GM18517 (cell line): ENCODE measurements around the gene MAS1L.

ENCODE experiments used
- ATAC-seq: cut with Tn5 transposase; IDR thresholded peaks from one replicate; pipeline ENCODE4 v1.9.1; 2021; ENCODE audit warnings: mild to moderate bottlenecking, moderate library complexity; ENCODE audit not compliant: unreplicated experiment

Gene MAS1L, protein sequence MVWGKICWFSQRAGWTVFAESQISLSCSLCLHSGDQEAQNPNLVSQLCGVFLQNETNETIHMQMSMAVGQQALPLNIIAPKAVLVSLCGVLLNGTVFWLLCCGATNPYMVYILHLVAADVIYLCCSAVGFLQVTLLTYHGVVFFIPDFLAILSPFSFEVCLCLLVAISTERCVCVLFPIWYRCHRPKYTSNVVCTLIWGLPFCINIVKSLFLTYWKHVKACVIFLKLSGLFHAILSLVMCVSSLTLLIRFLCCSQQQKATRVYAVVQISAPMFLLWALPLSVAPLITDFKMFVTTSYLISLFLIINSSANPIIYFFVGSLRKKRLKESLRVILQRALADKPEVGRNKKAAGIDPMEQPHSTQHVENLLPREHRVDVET

DNA sequence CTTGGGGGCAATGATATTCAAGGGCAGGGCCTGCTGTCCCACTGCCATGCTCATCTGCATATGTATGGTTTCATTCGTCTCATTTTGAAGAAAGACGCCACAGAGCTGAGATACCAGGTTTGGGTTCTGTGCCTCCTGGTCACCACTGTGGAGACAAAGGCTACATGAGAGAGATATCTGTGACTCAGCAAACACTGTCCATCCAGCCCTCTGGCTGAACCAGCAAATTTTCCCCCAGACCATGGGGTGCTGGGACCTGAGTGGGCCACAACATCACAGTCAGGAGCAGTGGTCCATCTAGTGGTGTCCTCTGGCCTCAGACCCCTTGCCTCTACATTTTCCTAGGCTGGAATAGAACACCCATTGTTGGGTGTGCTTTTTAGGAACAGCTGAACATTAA lies at the start of gene MAS1L:
MAS1L (minus strand) TSS at position 297 of the 400 bp plus-strand sequence; CDS start at position 243, 54 bp downstream.
- ATAC-seq, result no peak

DNA sequence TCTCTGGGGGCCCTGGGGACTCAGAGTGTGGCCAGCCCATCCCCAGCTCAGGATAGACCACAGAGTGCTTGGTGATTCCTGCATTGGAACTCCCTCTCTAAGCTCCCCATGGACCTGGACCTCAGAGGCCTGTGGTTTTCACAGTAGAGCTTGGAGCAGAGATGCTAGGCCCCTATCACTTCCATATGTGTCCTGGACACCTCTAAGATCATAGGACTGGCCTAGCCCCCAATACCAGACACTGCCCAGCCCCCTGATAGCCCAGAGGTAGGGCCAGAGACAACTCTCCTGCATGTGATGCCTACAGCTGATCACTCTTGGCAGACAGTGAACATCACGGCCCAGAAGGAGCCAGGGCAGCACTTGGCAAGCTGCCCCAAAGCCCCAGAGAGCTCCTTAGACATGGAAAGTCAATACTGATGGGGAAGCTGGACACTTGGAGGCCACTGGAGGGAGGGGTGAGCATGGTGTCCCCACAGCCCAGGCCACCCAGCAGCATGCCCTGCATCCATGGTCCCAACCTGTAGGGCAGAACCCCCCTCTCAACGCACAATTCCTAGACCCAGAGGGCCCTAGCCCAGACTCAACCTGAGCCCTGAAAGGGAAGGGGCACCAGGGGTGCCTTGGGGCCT lies 44.7 kb upstream of the MAS1L start:
- ATAC-seq, result no peak

DNA sequence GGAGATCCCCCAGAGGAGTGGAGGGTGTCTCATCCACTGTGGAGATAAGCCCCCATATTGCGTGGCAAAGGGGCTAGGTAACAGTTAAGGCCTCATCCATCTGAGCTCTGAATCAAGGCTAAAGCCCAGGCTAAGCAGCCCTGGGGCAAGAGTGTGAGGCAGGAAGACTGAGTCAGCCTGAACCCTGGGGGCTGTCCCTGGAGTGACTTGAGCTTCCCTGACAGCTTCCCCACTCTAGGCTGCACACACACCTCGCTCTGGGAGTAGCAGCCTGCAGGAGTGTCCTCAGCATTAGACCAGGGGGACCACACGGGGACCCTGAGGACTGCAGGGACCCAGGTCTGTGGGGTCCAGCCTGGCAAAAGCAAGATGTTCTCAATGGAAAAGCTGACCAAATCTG lies 43.9 kb upstream of the MAS1L start:
- no peak for ATAC-seq

DNA sequence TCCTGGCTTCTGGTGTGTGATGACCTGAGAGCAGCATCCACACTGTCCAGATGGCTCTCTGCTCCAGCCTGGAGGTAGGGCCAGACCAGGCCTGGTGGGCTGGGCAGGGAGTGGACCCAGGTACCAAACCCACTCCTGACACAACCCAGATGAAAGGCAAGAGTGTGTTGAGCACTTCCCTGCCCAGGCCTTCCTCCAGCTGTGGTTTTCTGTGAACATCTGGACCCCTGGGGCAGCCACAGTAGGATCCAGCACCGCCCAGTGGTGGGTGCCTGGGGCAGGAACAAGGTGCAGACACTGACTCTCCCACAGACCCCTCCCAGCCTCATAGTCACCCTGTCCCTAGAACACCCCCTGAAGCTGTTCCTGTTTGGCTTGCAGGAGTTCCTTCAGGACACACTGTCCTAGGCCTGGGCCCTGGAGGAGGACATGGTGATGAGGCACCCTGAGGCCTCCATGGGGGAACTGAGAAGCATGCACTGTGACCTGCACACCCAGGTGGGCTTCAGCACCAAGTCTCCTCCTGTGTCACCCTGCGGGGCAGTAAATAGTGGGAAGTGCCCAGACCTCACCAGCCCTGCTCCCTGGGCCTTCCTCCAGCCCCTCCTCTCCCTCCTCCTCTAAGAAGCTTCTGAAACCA lies 43.0 kb upstream of the MAS1L start:
- no peak for ATAC-seq

DNA sequence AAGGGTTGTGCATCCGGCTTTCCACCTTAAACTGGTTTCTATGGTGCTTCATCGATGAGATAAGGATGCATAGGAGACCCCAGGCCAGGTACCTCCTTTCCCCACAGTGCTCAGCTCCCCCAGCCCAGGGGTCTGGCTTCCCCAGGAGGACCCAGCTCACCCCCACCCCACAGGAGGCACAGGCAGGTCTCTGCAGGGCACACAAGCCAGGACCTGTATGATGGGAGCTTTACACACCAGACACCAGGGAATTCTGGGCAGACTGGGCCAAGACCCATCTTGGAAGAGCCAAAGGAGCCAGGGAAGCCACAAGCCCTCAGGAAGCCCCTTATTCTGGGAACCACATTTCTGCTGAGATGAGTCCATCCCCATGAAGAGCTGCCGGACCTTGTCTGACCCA lies 42.2 kb upstream of the MAS1L start:
- no peak for ATAC-seq

DNA sequence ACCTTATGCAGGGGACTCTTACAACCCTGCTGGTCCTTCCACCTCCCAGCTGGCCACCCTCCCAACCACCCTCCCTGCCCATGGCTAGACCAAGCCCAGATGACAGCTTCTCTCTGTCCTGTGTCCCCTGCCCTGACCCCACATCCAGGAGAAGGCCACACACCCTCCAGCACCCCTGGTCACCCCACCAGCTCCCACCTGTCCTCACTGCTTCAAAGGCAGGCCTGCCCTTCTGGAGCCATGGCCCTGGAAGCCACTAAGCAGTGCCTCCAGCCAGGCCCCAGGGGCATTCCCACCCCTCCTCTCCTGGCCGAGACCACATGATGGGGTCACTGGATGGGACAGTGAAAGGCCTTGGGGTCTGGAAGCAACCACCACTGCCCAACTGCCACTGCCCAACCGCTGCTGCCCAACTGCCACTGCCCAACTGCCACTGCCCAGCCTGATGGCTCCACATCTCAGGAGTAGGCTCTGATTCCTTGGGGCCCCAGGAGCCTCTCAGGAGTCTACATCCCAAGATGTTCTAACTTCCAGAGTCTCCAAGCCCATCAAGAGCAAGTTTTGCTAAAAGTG lies 41.3 kb upstream of the MAS1L start:
- no peak for ATAC-seq

DNA sequence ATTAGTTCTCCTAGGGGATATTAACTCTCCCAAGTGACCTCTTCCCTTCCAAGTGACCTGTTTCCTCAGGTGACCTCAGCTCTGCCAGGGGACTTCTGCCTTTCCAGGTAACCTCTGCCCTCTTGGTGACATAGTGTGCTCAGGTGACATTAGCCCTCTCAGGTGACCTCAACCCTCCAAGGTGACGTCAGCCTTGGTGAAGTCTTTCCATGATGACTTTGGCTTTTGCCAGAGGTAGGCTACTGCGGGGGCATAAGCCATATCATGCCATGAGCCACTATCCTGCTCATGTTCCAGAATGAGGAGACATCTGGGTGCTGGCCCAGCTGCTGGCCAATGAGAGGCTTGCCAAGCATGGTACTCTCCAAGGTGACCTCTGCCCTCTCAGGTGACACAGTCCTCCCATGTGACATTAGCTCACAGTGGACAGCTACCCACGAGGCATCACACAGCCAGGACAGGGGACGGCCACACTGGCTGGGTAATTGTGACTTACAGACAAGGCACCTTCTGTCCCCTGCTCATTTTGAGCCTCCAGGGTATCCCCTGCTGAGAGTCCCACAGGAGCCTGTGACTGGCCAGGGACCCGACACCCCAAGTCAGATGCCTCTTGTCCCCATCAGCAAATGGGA lies 40.7 kb upstream of the MAS1L start:
- ATAC-seq, result no peak

DNA sequence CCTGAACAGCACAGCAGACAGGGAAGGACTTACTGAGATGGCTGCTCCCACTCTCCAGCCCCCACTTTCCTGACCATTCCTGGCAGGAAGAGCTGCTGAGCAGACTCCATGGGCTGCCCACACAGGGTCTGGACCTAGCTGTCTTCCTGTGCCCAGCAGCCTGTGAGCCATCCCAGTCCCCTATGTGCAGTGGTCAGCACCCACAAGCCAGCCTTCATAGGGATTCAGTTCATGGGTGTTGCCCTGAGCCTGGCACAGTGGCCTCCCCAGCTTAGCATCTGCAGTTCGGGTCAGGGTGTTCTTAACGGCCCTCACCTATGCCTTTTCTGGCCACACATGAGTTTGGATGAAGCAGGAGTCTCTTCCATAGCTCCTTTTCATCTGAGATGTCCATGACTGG lies 39.8 kb upstream of the MAS1L start:
- no peak for ATAC-seq

DNA sequence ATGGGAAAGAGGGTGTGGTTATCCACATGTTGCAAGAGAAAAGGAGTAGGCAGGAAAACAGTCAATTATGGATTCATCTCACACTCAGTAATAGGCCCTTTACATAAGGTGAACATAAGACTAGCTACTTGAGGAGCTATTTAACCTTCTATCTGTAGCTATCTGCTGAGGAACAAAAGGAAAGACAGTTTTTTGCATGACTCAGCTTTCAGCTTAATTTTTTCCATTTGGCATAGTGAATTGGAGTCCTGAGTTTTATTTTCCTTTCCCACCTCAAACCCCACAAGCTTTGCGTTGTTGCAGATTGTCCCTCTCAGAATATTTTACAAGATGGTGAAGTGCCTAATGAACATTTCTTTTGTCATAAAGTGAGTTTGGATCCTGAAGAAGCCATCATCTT lies 39.4 kb upstream of the MAS1L start:
- no peak for ATAC-seq

DNA sequence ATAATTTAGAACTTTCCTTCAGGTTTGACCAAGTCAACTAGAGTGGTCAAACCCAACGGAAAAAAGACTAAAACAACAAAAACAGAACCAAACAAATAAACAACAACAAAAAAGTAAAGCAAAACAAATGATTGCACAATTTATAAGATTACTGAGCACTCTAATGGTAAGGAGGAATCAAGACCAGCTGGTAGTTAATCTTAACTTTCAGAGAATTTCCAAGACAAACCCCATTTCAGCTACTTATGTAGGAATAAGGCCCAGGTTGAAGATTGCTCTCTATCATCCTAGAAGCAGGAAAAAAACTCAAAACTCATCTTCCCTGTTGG lies 37.5 kb upstream of the MAS1L start:
- no peak for ATAC-seq

DNA sequence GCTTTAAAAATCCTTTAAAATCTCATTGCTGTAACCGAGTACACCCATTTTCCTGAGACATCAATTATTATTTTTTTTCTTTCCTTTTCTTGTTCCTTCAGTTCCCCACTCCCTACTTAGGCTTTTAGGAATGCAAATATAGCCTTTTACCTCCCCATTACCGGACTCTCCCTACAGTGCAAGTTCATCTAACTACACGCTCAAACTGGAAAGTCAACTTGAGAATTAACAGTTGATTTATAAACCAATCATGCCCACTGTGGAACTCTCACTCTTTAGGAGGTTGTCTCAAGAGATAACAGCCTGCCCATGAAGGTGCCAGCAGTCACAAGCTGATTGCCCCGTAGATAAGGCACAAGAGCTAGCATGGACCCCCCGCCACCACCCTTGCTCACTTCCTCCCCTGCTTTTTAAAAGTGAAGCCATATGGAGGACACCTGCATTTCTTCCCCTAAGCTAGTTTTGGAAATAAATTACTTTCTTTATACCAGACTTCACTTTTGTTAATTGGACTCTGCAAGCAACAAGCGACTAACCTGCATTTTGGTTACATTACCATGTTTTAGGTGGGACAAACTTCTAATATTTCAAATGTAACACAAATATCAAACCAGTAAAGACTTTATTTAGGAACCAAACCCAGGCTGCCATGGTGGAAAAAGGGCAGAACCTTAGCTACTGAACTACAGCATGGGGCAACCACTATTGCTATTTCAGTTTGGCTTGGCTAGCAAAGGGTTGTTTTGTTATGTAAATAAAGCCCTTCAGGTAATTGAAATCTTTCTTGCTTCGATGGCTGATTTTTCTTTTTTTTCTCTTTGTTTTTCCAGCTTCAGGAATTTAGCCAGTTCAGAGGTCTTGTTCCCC lies 36.9 kb upstream of the MAS1L start:
- ATAC-seq, result no peak

DNA sequence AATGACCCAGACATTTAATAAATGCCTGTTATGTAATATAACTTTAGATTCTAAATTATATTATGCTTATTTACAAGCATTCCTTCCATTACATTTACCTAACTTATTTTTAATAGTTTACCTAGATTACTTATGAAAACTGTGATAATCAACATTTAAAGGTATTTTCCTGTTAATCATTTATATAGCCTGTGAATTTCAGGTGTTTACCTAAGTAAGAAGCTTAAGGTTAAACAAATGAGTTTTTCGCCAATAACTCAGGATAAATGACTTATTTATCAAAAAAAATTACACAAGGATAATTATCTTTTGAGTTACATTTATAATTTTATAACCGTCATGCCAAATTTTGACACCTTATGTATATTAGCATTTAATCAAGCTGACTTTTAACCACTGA lies 36.3 kb upstream of the MAS1L start:
- ATAC-seq, result no peak

DNA sequence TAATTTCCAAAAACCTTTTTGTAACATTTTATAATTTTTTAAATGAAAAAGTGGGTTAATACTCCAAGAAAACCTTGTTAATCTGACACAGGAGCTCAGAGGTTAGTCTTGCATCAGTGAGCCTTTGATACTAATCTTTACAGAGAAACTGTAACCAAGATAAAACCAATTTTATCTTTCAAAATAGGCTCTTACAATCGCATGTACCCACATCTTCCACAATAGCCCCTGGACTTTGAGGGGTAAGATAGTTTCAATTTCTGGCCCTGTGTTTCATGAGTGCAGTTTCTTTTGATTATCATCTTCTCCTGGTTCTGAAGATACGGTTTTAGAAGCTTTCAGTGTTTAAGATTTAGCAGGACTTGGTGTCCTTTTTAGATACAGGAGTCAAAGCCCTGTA lies 34.5 kb upstream of the MAS1L start:
- ATAC-seq, result no peak

DNA sequence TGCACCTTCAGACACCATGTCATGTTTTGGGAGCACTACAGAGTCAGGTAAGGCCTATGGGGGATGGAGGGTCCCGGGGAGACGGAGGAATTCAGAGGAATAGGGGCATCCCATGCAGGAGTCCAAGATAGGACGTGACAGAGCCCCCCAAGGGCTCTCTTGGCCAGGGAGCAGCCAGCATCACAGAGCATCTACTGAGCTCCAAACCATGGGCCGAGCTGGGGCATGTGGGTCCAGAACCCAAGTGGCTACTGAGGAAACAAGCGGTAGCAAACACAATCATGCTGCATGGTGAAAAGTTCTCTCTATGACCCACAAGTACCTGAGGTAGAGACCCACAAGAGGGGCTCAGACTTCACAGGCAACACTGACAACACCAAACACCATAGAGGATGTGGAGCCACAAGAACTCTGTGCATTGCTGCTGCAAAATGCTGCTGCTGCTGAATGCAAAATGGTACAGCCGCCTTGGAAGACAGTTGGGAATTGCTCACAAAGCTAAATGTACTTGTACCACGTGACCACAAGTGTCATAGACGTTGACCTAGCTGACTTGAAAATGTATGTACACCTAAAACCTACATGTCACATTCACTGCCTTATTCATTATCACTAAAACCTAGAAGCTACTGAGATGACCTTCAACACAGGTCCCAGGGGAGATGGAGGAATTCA lies 33.4 kb upstream of the MAS1L start:
- ATAC-seq, result no peak

DNA sequence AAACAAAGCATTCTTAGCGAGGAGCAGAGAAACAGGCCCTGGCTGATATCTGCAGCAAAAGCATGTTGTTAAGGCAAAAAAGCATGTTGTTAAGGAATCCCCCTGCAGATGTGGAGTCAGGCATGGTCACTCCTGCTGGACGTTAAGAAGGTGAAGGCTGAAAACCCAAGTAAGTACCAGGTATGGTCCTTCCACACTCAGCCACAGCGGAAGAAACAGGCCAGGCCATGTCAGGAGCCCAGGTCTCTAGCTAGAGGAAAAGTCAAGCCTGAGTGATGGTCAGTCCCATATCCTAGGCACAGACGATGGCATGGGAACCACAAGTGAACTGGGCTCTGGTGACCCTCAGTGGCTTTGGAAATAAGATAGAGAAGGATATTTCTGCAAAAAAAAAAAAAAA lies 32.5 kb upstream of the MAS1L start:
- ATAC-seq, result no peak

DNA sequence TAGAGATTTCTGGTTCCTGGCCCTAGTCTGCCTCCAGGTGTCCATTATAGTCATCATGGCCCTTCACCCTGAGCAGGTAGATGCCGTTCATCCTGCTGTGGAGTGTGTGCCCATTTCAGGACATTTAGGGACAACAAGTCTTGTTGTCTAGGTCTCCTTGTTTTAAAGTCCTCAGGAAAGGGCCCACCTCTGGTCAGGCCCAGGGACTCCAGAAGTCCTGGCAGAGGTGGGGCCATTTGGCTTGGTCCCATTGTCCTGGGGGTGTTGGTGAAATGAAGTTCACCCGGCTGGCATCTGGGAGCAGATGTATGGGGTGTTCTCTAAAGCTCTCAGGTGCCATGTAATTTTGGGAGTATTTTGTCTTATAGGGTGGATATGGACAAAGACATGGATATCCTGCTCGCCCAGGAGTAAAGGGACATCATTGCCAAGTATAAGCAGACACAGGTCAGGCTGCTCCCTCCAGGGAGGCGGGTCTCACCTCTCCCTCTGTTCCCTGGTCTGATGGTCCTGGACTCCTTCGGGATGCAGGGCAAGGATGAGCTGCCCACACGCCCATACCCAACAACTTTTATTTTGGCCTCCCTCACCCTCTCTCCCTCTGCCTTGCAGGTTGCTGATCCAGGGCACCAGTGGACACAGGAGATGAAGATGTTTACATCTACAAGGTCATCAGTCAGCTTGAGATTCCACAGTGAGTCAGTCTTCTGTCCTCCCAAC lies 31.7 kb upstream of the MAS1L start:
- ATAC-seq, result no peak

DNA sequence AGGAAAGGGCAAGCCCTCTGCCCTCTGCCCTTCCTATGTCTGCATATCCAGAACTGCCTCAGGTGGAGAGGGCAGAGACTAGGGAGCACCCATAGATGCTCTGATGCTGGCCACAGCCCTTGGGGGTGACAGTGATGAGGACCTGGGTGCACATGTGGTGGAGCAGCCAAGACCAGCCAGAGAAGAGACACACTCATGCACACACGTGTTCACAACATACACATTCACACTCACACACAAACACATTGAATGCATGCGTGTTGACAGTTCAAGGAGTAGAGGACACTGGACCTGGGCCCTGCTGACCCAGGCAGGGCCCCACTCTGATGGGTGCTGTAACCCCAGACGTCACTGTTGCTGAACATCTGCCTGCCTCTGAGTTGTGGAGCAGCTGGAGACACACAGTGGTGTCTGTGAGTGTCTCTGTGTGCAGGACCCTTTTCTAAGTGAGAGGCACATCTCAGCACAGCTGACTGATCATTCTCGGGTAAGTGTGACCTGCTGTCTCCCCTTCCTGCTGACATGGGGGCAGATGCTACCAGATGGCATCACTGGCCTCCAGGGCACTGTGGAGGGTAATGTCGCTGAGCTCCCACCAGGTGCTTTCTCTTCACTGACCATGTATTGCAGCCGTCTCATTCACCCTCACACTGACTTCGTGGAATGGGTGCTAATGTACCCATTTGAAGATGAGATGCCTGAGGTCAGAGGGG lies 30.1 kb upstream of the MAS1L start:
- ATAC-seq, result no peak

DNA sequence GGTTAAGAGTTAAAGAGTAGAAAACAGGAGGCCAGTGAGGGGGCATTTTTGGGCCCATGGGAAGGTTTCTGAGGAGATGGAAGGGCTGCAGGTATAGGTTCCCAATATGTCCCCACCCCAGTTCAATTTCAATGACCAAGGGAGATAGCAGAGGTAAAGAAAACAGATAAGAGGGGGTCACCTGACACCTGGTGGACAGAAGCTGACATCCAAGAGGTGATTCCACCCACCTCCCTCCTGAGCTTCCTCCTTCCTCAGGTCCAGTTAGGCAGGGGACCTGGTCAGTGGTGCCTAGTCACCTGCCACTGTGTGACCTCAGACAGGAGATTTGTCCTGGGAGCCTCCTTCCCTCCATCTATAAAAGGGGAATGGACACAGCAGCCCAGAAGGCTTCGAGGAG lies 29.5 kb upstream of the MAS1L start:
- ATAC-seq, result no peak

DNA sequence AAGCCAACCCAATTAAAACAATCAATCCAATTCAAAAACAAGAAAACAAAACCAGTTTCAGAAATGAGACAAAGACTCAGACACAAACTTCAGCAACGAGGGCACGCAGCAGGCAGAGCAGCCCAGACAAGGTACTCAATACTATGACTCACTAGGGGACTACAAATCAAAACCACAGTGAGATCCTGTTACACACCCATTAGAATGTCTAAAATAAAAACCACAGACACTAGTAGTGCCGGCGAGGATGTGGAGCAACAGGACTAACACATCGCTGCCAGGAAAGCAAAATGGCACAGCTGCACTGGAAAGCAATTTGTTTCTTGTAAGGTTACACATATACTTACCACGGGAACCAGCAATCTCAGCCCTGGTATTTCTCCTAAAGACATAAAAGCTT lies 28.4 kb upstream of the MAS1L start:
- no peak for ATAC-seq
